ENCODE measurements around the gene DCAF8.

Gene DCAF8

DNA sequence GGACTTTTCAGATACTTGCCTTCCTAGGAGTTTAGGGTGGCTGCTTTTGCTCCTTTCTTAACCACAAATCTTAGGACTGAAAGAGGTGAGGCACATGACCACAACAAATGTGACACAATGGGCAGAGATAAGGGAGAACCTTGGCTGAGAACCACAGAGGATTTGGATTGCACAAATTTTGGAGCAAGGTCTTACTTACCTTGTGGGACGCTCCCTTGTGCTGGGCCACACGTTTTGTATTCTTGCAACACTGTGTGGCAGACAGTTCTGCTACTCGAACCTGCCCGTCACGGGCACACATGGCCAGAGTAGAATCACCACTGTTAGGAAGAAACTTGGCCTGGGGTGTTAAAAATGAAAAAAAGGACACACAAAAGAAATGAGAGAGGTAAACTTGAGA is 23.9 kb downstream of the DCAF8 start:
- H3K36me3 ChIP-seq (ENCODE audit: insufficient read depth, low read length): peaks cover 70% of the 10 kb centered on the region

DNA sequence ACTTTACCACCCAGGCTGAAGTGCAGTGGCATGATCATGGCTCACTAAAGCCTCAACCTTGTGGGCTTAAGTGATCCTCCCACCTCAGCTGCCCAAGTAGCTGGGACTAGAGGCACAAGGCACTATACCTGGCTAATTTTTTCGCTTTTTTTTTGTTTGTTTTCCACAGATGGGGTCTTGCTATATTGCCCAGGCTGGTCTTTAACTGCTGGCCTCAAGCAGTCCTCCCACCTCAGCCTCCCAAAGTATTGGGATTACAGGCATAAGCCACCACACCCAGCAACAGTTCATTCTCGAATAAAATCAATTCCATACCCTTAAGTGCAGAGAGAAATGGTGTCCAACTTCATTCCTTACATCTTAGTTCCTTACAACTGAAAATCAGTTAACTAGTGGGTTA is 24.8 kb downstream of the DCAF8 start:
- no peaks in the 10 kb centered on the region for H3K9me3 ChIP-seq (replicated peaks; ENCODE audit: low read length)
- H3K36me3 ChIP-seq (ENCODE audit: insufficient read depth, low read length): peaks cover 71% of the 10 kb centered on the region
- no peak overlapping the region for H3K4me2 ChIP-seq (ENCODE audit: low read length)
- no peaks in the 10 kb centered on the region for H3K4me1 ChIP-seq (ENCODE audit: control insufficient read depth, insufficient read depth, low read length)
- H3K27me3 ChIP-seq (ENCODE audit: control insufficient read depth, insufficient read depth, low read length): no peaks in the 10 kb centered on the region
- H3K9ac ChIP-seq (ENCODE audit: low read depth, low read length): no peak overlapping the region
- no peak overlapping the region for H3K4me3 ChIP-seq (ENCODE audit: low read length)

More for the DNA sequence above, 23.9 kb downstream of the DCAF8 start:
- H3K4me1 ChIP-seq (ENCODE audit: control insufficient read depth, insufficient read depth, low read length): no peaks in the 10 kb centered on the region
- no peak overlapping the region for H3K9ac ChIP-seq (ENCODE audit: low read depth, low read length)
- no peak overlapping the region for H3K4me3 ChIP-seq (ENCODE audit: low read length)
- H3K9me3 ChIP-seq (replicated peaks; ENCODE audit: low read length): no peaks in the 10 kb centered on the region
- no peak overlapping the region for H3K4me2 ChIP-seq (ENCODE audit: low read length)
- H3K27me3 ChIP-seq (ENCODE audit: control insufficient read depth, insufficient read depth, low read length): no peaks in the 10 kb centered on the region

DNA sequence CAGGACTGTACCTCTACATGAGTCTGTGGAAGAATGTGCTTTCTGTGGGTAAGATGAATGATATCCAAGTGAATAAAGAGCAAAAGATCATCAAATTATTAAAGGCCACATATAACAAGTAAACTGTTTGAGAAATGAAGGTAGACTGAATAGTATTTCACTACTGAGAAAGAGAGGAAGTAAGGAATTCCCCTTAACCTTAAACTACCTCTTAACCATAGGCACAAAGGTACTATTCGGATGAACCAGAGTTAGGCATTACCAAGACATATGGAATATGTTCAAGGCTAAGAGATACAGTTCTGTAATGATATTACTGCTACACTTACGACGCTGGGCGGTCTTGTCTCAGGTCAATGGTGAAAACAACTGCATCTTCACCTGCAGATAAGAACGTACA is 25.5 kb downstream of the DCAF8 start:
- H3K36me3 ChIP-seq (ENCODE audit: insufficient read depth, low read length): peaks cover 68% of the 10 kb centered on the region
- no peaks in the 10 kb centered on the region for H3K27me3 ChIP-seq (ENCODE audit: control insufficient read depth, insufficient read depth, low read length)
- no peaks in the 10 kb centered on the region for H3K9me3 ChIP-seq (replicated peaks; ENCODE audit: low read length)
- no peak overlapping the region for H3K4me3 ChIP-seq (ENCODE audit: low read length)
- H3K4me1 ChIP-seq (ENCODE audit: control insufficient read depth, insufficient read depth, low read length): no peaks in the 10 kb centered on the region
- H3K9ac ChIP-seq (ENCODE audit: low read depth, low read length): no peak overlapping the region
- H3K4me2 ChIP-seq (ENCODE audit: low read length): no peak overlapping the region

DNA sequence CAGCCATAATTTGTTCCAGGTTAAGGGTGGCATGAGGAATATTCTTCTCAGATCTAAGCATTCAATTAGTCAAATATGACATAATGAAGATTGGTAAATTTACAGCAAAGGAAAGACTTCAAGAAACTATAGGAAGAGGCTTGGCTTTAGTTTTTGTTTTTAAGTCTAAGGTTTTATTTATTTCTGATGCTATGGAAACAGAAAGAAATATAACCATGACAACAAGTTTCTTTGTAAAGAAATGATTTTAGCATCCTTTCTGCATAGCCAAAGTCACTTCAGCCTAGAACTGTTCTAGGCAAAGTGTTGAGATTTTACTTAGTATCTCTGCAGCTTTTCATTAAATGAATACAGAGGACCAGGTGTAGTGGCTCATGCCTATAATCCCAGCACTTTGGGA is 29.4 kb downstream of the DCAF8 start:
- H3K9ac ChIP-seq (ENCODE audit: low read depth, low read length): no peak overlapping the region
- no peaks in the 10 kb centered on the region for H3K27me3 ChIP-seq (ENCODE audit: control insufficient read depth, insufficient read depth, low read length)
- H3K4me1 ChIP-seq (ENCODE audit: control insufficient read depth, insufficient read depth, low read length): no peaks in the 10 kb centered on the region
- H3K36me3 ChIP-seq (ENCODE audit: insufficient read depth, low read length): peaks cover 69% of the 10 kb centered on the region
- H3K4me2 ChIP-seq (ENCODE audit: low read length): no peak overlapping the region
- no peaks in the 10 kb centered on the region for H3K9me3 ChIP-seq (replicated peaks; ENCODE audit: low read length)
- no peak overlapping the region for H3K4me3 ChIP-seq (ENCODE audit: low read length)

DNA sequence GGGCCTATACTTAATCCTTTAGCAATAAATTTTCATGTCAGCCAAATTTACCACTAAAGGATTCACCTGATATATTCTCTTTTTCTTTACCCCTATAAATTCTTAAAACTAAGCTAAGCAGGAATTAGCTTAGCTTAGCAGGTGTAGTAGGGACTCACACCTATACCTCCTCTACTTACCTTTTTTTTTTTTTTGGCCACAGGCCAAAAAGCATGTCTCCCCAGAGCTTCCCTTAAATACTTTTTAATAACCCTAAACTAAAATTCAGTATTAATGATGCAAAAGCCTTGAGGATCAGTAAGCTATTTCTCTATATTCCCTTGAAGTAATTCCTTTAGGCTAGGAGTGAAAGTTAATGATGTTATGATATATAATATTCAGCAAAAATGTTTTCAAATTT is 33.9 kb downstream of the DCAF8 start:
- Histone ChIP-seq H3K4me2 (ENCODE audit: low read length) (no peak overlapping the region), H3K4me1 (ENCODE audit: control insufficient read depth, insufficient read depth, low read length) (no peaks in the 10 kb centered on the region), H3K9ac (ENCODE audit: low read depth, low read length) (no peak overlapping the region), H3K36me3 (ENCODE audit: insufficient read depth, low read length) (peaks cover 79% of the 10 kb centered on the region), H3K27me3 (ENCODE audit: control insufficient read depth, insufficient read depth, low read length) (no peaks in the 10 kb centered on the region), H3K9me3 (replicated peaks; ENCODE audit: low read length) (no peaks in the 10 kb centered on the region), H3K4me3 (ENCODE audit: low read length) (no peak overlapping the region)

DNA sequence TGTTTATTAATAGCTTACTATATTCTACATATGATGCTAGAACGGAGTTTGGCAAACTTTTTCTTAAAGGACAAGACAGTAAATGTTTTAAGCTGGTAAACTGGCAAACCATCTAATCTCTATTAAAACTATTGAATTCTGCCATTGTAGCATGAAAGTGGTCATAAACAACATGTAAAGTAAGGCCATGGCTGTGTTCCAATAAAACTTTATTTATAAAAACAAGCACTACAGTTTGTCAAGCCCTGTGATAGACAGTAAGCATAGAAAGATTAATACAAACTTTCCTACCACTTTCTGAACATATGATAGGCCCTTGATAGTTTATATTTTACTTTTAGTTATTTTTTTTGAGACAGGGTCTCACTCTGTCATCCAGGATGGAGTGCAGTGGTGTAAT is 34.8 kb downstream of the DCAF8 start:
- H3K9me3 ChIP-seq (replicated peaks; ENCODE audit: low read length): no peaks in the 10 kb centered on the region
- H3K4me1 ChIP-seq (ENCODE audit: control insufficient read depth, insufficient read depth, low read length): no peaks in the 10 kb centered on the region
- no peak overlapping the region for H3K4me3 ChIP-seq (ENCODE audit: low read length)
- H3K36me3 ChIP-seq (ENCODE audit: insufficient read depth, low read length): peaks cover 82% of the 10 kb centered on the region
- no peak overlapping the region for H3K4me2 ChIP-seq (ENCODE audit: low read length)
- H3K9ac ChIP-seq (ENCODE audit: low read depth, low read length): no peak overlapping the region
- no peaks in the 10 kb centered on the region for H3K27me3 ChIP-seq (ENCODE audit: control insufficient read depth, insufficient read depth, low read length)

DNA sequence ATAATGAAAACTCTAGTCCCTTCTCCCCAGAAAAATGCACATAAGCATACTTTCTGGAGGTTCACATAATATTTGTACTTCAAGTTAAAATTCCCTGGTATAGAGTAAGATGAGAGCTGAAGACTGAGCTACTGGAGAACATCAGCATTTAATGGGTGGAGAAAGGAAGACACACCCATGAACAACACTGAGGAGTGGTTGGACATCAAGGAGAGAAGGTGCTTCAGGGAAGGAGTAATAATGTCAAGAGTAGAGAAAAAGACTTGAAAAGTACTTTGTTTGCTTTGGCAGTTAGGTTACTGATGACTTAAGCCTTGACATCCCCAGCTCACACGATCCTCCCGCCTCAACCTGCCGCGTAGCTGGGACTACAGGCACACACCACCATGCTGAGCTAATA is 35.3 kb downstream of the DCAF8 start:
- Histone ChIP-seq H3K9ac (ENCODE audit: low read depth, low read length) (no peak overlapping the region), H3K36me3 (ENCODE audit: insufficient read depth, low read length) (peaks cover 86% of the 10 kb centered on the region), H3K9me3 (replicated peaks; ENCODE audit: low read length) (no peaks in the 10 kb centered on the region), H3K4me2 (ENCODE audit: low read length) (no peak overlapping the region), H3K4me3 (ENCODE audit: low read length) (no peak overlapping the region), H3K27me3 (ENCODE audit: control insufficient read depth, insufficient read depth, low read length) (no peaks in the 10 kb centered on the region), H3K4me1 (ENCODE audit: control insufficient read depth, insufficient read depth, low read length) (no peaks in the 10 kb centered on the region)

DNA sequence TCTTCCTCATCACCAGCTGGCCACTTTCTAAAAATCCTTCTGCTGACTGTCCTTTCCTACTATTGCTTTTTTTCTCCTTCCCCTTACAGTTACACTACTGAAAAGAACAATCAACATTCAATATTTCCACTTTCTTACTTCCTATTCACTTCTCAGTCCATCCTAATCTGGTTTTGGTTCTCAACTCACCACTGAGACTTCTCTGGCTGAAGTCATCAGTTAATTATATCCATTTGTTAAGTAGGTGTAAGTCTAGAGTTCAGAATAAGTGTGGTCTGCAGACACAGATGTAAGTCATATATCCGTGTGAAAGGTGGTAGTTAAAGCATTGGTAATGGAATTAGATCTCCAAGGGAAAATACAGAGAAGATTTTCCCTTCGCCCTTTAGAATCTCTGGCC is 35.7 kb downstream of the DCAF8 start:
- H3K9me3 ChIP-seq (replicated peaks; ENCODE audit: low read length): no peaks in the 10 kb centered on the region
- H3K9ac ChIP-seq (ENCODE audit: low read depth, low read length): no peak overlapping the region
- H3K36me3 ChIP-seq (ENCODE audit: insufficient read depth, low read length): peaks cover 90% of the 10 kb centered on the region
- H3K4me2 ChIP-seq (ENCODE audit: low read length): no peak overlapping the region
- H3K4me1 ChIP-seq (ENCODE audit: control insufficient read depth, insufficient read depth, low read length): no peaks in the 10 kb centered on the region
- no peak overlapping the region for H3K4me3 ChIP-seq (ENCODE audit: low read length)
- H3K27me3 ChIP-seq (ENCODE audit: control insufficient read depth, insufficient read depth, low read length): no peaks in the 10 kb centered on the region

DNA sequence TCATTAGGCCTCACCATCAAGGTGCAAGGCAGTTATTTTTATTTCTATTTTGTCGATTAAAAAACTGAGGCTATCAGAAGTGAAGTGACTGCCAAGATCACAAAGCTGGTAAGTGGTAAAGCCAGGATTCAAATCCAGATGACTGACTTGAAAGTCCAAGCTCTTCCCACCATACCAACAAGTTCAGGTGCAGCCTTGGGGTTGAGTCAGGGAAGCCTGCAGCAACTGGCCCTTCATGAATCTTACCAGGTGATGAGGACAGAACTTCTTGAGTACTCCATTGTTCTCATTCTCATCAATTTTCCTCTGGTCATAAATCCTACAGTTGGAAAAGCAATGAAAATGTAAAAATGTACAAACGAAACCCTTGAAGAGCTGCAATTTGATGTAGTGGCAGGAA is 37.0 kb downstream of the DCAF8 start:
- Histone ChIP-seq H3K4me1 (ENCODE audit: control insufficient read depth, insufficient read depth, low read length) (no peaks in the 10 kb centered on the region), H3K9ac (ENCODE audit: low read depth, low read length) (no peak overlapping the region), H3K4me2 (ENCODE audit: low read length) (no peak overlapping the region), H3K36me3 (ENCODE audit: insufficient read depth, low read length) (peaks cover 89% of the 10 kb centered on the region), H3K9me3 (replicated peaks; ENCODE audit: low read length) (no peaks in the 10 kb centered on the region), H3K27me3 (ENCODE audit: control insufficient read depth, insufficient read depth, low read length) (no peaks in the 10 kb centered on the region), H3K4me3 (ENCODE audit: low read length) (no peak overlapping the region)

DNA sequence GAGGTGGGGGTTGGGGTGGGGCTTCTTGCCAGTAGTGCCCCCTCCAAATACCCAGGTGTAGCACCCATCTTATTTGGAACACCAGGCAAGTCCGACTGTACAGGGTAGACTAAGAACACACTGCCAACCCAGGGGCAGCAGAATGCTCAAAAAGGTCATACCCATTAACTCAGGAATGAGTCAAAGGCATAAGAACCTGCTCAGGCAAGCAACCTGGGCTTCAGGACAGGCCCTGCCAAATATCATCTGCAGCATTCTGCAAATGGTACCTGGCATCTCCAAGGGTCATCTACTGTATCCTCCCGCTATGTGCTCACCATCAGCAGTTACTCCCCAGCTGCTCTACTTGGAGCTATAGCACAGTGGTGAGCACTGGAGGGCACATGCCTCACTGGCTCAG is 37.7 kb downstream of the DCAF8 start:
- Histone ChIP-seq H3K9ac (ENCODE audit: low read depth, low read length) (no peak overlapping the region), H3K9me3 (replicated peaks; ENCODE audit: low read length) (no peaks in the 10 kb centered on the region), H3K36me3 (ENCODE audit: insufficient read depth, low read length) (peaks cover 84% of the 10 kb centered on the region), H3K4me3 (ENCODE audit: low read length) (no peak overlapping the region), H3K4me2 (ENCODE audit: low read length) (no peak overlapping the region), H3K27me3 (ENCODE audit: control insufficient read depth, insufficient read depth, low read length) (no peaks in the 10 kb centered on the region), H3K4me1 (ENCODE audit: control insufficient read depth, insufficient read depth, low read length) (no peaks in the 10 kb centered on the region)

DNA sequence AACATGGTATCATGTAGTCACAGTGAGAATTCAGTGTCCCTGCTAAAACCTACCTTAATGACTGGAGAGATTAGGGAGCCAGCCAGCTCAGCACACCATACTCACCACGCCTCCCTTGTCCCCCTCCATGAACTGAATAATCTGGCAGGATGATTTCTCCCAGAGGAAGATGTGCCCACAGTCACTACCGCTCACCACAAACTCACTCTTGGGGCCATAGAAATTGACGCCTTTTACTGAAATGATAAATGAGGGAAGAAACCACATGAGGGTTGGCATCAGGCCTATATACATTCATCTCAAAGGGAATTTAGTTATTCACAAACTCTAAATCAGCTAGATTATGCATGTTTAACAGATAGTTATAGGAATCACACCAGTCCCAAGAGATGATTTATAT is 39.8 kb downstream of the DCAF8 start:
- no peak overlapping the region for H3K9ac ChIP-seq (ENCODE audit: low read depth, low read length)
- no peaks in the 10 kb centered on the region for H3K9me3 ChIP-seq (replicated peaks; ENCODE audit: low read length)
- no peak overlapping the region for H3K4me2 ChIP-seq (ENCODE audit: low read length)
- H3K4me3 ChIP-seq (ENCODE audit: low read length): no peak overlapping the region
- H3K4me1 ChIP-seq (ENCODE audit: control insufficient read depth, insufficient read depth, low read length): peaks cover 5% of the 10 kb centered on the region
- peaks cover 84% of the 10 kb centered on the region for H3K36me3 ChIP-seq (ENCODE audit: insufficient read depth, low read length)
- no peaks in the 10 kb centered on the region for H3K27me3 ChIP-seq (ENCODE audit: control insufficient read depth, insufficient read depth, low read length)

DNA sequence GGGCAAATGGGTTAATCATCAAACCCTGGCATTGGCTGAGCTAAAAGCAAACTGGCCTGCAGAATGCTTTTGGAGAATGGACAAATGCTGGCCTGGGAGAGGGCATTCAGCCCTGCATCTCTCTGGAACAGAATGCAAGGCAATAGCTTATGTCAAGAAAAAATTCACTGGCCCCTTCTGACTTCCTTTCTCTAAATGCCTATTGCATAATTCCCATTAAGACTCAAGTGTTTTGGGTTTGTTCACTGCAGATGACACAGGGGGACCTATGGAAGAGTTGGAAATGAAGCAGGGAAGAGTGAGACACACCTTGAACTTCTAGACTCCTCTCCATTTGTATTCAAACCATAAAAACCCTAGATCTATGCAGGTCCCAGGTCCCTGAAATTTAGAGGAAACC is 41.3 kb downstream of the DCAF8 start:
- Histone ChIP-seq H3K4me3 (ENCODE audit: low read length) (no peak overlapping the region), H3K4me1 (ENCODE audit: control insufficient read depth, insufficient read depth, low read length) (peaks cover 10% of the 10 kb centered on the region), H3K9me3 (replicated peaks; ENCODE audit: low read length) (no peaks in the 10 kb centered on the region), H3K4me2 (ENCODE audit: low read length) (no peak overlapping the region), H3K9ac (ENCODE audit: low read depth, low read length) (no peak overlapping the region), H3K36me3 (ENCODE audit: insufficient read depth, low read length) (peaks cover 77% of the 10 kb centered on the region), H3K27me3 (ENCODE audit: control insufficient read depth, insufficient read depth, low read length) (no peaks in the 10 kb centered on the region)

Measured in skeletal muscle satellite cell (primary cell).